GM12878 (cell line): Measurements from ENCODE around the gene AZU1.

Experiments
- ATF3 ChIP-seq: IDR thresholded peaks from 2 replicates; pipeline ENCODE4 v1.6.1; 2011; ENCODE audit warnings: low read depth, mild to moderate bottlenecking, low read length, moderate library complexity, borderline replicate concordance; ENCODE audit errors: extremely low read depth
- BHLHE40 ChIP-seq, 2 experiments: fragments of 450-650 bp in 1 of 2; IDR thresholded peaks; 2 replicates each; pipeline ENCODE4 v1.6.1; 2011 to 2017; ENCODE audit warnings: low read depth in 2 of 2, borderline replicate concordance in 1 of 2, improper control_type of control experiment in 1 of 2, low read length in 1 of 2, mild to moderate bottlenecking in 1 of 2
- BMI1 ChIP-seq: fragments of 450-650 bp; IDR thresholded peaks from 2 replicates; pipeline ENCODE4 v1.6.1; 2016; ENCODE audit warnings: mild to moderate bottlenecking, moderate library complexity, borderline replicate concordance
- BRCA1 ChIP-seq: IDR thresholded peaks from 2 replicates; pipeline ENCODE4 v1.6.1; 2011; ENCODE audit warnings: low read depth, low read length, improper control_type of control experiment
- CHD2 ChIP-seq: IDR thresholded peaks from 2 replicates; pipeline ENCODE4 v1.6.1; 2011; ENCODE audit warnings: low read depth, low read length, improper control_type of control experiment, borderline replicate concordance
- CTCF ChIP-seq, 3 experiments: IDR thresholded peaks in 2 of 3; conservative IDR thresholded peaks in 1 of 3; 2 replicates each; pipeline ENCODE4 v1.5.1; 2011; ENCODE audit warnings: low read depth in 3 of 3, low read length in 3 of 3, mild to moderate bottlenecking in 3 of 3, control low read depth in 2 of 3, moderate library complexity in 2 of 3, inconsistent platforms in 1 of 3, mixed read lengths in 1 of 3; ENCODE audit not compliant: control insufficient read depth in 2 of 3, insufficient read depth in 1 of 3; ENCODE audit errors: extremely low read depth in 1 of 3
- EP300 ChIP-seq, 2 experiments: fragments of 150-350 bp in 1 of 2; IDR thresholded peaks; 2 replicates each; pipeline ENCODE4 v1.6.1; 2011 to 2012; ENCODE audit warnings: low read depth in 2 of 2, low read length in 2 of 2, borderline replicate concordance in 1 of 2, improper control_type of control experiment in 1 of 2, inconsistent platforms in 1 of 2; ENCODE audit not compliant: control insufficient read depth in 1 of 2
- JUND ChIP-seq: IDR thresholded peaks from 2 replicates; pipeline ENCODE4 v1.6.1; 2012; ENCODE audit warnings: low read depth, mild to moderate bottlenecking, low read length, improper control_type of control experiment, moderate library complexity
- MXI1 ChIP-seq: fragments of 150-350 bp; IDR thresholded peaks from 2 replicates; pipeline ENCODE4 v1.6.1; 2011; ENCODE audit warnings: low read depth, mild to moderate bottlenecking, inconsistent platforms, low read length, improper control_type of control experiment
- NR2C2 ChIP-seq: IDR thresholded peaks from 2 replicates; pipeline ENCODE4 v1.6.1; 2011; ENCODE audit warnings: borderline replicate concordance, low read depth; ENCODE audit not compliant: control insufficient read depth, insufficient read length
- PAX8 ChIP-seq: fragments of 450-650 bp; IDR thresholded peaks from 2 replicates; pipeline ENCODE4 v1.6.1; 2017; ENCODE audit warnings: mild to moderate bottlenecking, moderate library complexity
- POLR2A ChIP-seq: IDR thresholded peaks from 2 replicates; pipeline ENCODE4 v1.6.1; 2011; ENCODE audit warnings: low read depth, mild to moderate bottlenecking, low read length
- SRF ChIP-seq, 2 experiments: IDR thresholded peaks; 2 replicates each; pipeline ENCODE4 v1.6.1; 2011; ENCODE audit warnings: low read depth in 2 of 2, low read length in 2 of 2, mild to moderate bottlenecking in 1 of 2, moderate library complexity in 1 of 2
- TCF7 ChIP-seq: IDR thresholded peaks from 2 replicates; pipeline ENCODE4 v1.6.1; 2014; ENCODE audit warnings: antibody characterized with exemption, borderline replicate concordance

- TF ChIP-seq BMI1 (no peak), JUND (no peak), PAX8 (no peak), MXI1 (no peak), CTCF (IDR thresholded peaks at IDR 0.05 in 2 of 3, conservative IDR thresholded peaks at IDR 0.05 in 1 of 3; ENCODE audit: control insufficient read depth in 2 of 3, extremely low read depth in 1 of 3, insufficient read depth in 1 of 3, low read depth in 3 of 3, low read length in 3 of 3) (no peak), POLR2A (0 out of 2 replicates have a peak, but pooled peaks have one; percentile 53), EP300 (IDR thresholded peaks at IDR 0.05; ENCODE audit: borderline replicate concordance in 1 of 2, control insufficient read depth in 1 of 2, low read depth in 2 of 2, low read length in 2 of 2) (no peak), CHD2 (no peak), NR2C2 (no peak), BHLHE40 (IDR thresholded peaks at IDR 0.05; ENCODE audit: borderline replicate concordance in 1 of 2, low read depth in 2 of 2, low read length in 1 of 2) (no peak), BRCA1 (no peak), ATF3 (no peak), SRF (IDR thresholded peaks at IDR 0.05; ENCODE audit: low read depth in 2 of 2, low read length in 2 of 2) (no peak), TCF7 (no peak)
These were observed 26.4 kb upstream of the AZU1 start for GRCh38 chr19:801030-801860.
